Uterus (tissue), 4 donors: ENCODE measurements around the gene NSD2. TPM values are rescaled to one million over a fixed set of nuclear protein-coding genes. Genes with fewer than 3 reads are reported as not detected.

Experiments
- DNase-seq, 2 donors: peaks; one replicate each; pipeline ENCODE4 v3.0.0-alpha.2; 2019 to 2020
- H3K27ac ChIP-seq, 2 donors: fragments of 200-600 bp; sonication (generic); 1 replicate in 1 of 2; 2 replicates in 1 of 2; pipeline ENCODE4 v1.5.1; 2016 to 2018
- H3K27me3 ChIP-seq, 2 donors: fragments of 200-600 bp; sonication (generic); one replicate each; pipeline ENCODE4 v1.5.1; 2018 to 2019; ENCODE audit warnings: control low read depth in 1 of 2
- H3K36me3 ChIP-seq, 2 donors: fragments of 200-600 bp; sonication (generic); one replicate each; pipeline ENCODE4 v1.5.1; 2019; ENCODE audit warnings: control low read depth in 1 of 2
- H3K4me1 ChIP-seq, 2 donors: fragments of 200-600 bp; sonication (generic); one replicate each; pipeline ENCODE4 v1.5.1; 2018 to 2019; ENCODE audit warnings: control low read depth in 1 of 2
- H3K4me3 ChIP-seq, 2 donors: fragments of 200-600 bp; sonication (generic); 1 replicate in 1 of 2; 2 replicates in 1 of 2; pipeline ENCODE4 v1.5.1; 2018 to 2019; ENCODE audit warnings: mild to moderate bottlenecking in 1 of 2
- H3K9me3 ChIP-seq, 2 donors: fragments of 200-600 bp; sonication (generic); one replicate each; pipeline ENCODE4 v1.5.1; 2019; ENCODE audit warnings: control low read depth in 1 of 2
- POLR2A ChIP-seq, 2 donors: fragments of 450-650 bp; IDR thresholded peaks; one replicate each; pipeline ENCODE4 v1.6.1; 2016; ENCODE audit warnings: antibody characterized with exemption in 2 of 2, mild to moderate bottlenecking in 1 of 2, moderate library complexity in 1 of 2
- intact Hi-C: fragments of 100-400 bp; cut with DNase I; formaldehyde crosslinking; loops from one replicate; pipeline ENCODE4 v1.15.1; 2023; ENCODE audit warnings: low total_unique reads
- total RNA-seq, 4 donors: library from RNA; depleted of rRNA in 3 of 4; stranded (reverse); fragments of >200 nt in 3 of 4; gene quantifications; one replicate each; pipeline versions ENCODE4 v1.1.0 to v1.2.4, GENCODE V29; 2014 to 2023
- TF ChIP-seq, protein P1 (sequence below), 4 experiments: fragments of 200-600 bp in 2 of 4; fragments of 450-650 bp in 2 of 4; sonication (generic) in 2 of 4; IDR thresholded peaks; one replicate each; pipeline ENCODE4 v1.5.1; 2016 to 2019; ENCODE audit warnings: antibody characterized with exemption in 4 of 4, mild to moderate bottlenecking in 2 of 4, moderate library complexity in 1 of 4
- donor health status: DM: yes; HTN: yes; CAD: no.

NSD2 gene
- total RNA-seq, 4 donors from 2014 or later: 10.3 to 75.3 (median 49.0) TPM

DNA sequence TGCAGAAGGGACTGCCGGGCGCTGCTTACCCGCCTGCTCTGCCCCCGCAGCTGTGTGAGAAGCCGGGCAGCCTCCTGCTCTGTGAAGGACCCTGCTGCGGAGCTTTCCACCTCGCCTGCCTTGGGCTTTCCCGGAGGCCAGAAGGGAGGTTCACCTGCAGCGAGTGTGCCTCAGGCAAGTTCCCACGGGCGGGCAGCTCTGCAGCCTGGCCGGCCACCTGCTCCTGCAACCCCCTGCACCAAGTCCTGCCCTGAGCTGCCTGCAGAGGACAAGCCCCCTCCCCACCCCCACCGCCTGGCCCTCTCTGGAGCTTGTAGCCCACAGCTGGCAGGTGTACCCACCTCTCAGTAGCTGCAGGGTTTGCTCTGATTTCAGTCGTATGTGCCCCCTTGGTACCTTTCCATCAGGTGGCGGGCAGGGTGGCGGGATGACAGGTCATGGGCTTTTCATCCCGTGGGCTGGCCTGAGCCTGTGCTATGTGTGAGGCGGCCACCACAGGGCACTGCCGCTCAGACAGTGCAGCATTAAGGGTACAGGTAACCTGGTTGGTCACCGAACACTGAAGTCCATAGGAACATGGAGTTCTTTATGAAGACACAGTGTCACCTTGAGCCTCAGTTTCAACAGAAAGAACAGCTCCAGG, 81.0 kb downstream of the NSD2 start:
- no peak for DNase-seq
- intact Hi-C loops: no loop called here
- H3K9me3 ChIP-seq: no peaks in the 10 kb centered on the region
- no peak overlapping the region for H3K4me3 ChIP-seq
- no peak overlapping the region for H3K27ac ChIP-seq
- H3K36me3 ChIP-seq: no peaks in the 10 kb centered on the region
- H3K4me1 ChIP-seq: no peaks in the 10 kb centered on the region
- no peaks in the 10 kb centered on the region for H3K27me3 ChIP-seq
- TF ChIP-seq POLR2A (IDR thresholded peaks at IDR 0.05): no peak

DNA sequence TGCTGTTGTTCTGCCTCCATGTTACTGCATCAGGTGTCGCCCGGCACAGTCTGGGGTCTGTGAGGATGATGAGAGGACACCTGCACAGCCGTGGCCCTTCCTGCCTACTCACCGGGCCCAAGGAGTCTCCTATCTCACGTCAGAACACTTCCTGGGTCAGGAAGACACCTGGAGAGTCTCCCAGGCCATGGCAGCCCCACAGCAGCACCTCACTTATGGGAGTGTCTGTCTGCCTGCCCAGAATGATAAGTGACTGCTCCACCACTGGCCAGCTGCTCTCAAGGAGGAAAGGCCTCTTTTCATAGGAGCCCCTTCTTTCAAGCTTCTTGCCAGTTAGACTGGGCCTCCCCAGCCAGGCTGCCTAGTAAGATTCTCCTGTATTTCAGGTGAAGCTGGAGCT, 81.5 kb downstream of the NSD2 start:
- DNase-seq: no peak
- H3K4me3 ChIP-seq: no peak overlapping the region
- no peaks in the 10 kb centered on the region for H3K27me3 ChIP-seq
- H3K4me1 ChIP-seq: no peaks in the 10 kb centered on the region
- intact Hi-C loops: no loop called here
- no peaks in the 10 kb centered on the region for H3K9me3 ChIP-seq
- no peaks in the 10 kb centered on the region for H3K36me3 ChIP-seq
- no peak overlapping the region for H3K27ac ChIP-seq
- TF ChIP-seq, protein P1, sequence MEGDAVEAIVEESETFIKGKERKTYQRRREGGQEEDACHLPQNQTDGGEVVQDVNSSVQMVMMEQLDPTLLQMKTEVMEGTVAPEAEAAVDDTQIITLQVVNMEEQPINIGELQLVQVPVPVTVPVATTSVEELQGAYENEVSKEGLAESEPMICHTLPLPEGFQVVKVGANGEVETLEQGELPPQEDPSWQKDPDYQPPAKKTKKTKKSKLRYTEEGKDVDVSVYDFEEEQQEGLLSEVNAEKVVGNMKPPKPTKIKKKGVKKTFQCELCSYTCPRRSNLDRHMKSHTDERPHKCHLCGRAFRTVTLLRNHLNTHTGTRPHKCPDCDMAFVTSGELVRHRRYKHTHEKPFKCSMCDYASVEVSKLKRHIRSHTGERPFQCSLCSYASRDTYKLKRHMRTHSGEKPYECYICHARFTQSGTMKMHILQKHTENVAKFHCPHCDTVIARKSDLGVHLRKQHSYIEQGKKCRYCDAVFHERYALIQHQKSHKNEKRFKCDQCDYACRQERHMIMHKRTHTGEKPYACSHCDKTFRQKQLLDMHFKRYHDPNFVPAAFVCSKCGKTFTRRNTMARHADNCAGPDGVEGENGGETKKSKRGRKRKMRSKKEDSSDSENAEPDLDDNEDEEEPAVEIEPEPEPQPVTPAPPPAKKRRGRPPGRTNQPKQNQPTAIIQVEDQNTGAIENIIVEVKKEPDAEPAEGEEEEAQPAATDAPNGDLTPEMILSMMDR (IDR thresholded peaks at IDR 0.05): no peak
- no peak for TF ChIP-seq POLR2A (IDR thresholded peaks at IDR 0.05)

DNA sequence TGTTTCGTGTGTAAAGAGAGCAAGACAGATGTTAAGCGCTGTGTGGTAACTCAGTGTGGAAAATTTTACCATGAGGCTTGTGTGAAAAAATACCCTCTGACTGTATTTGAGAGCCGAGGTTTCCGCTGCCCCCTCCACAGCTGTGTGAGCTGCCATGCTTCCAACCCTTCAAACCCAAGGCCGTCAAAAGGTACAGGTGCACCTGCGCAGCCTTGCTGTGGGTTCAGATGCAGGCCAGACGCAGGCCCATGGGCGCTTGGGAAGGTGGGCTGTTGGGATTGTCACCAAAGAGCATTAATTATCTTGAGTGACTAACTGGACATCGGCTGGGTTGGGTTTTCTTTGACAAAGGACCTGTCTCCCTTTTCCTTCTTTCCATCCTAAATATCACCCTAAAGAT, 82.1 kb downstream of the NSD2 start:
- Histone ChIP-seq H3K4me1 (no peaks in the 10 kb centered on the region), H3K27me3 (no peaks in the 10 kb centered on the region), H3K36me3 (no peaks in the 10 kb centered on the region), H3K4me3 (no peak overlapping the region), H3K9me3 (no peaks in the 10 kb centered on the region), H3K27ac (no peak overlapping the region)
- intact Hi-C loops: no loop called here
- no peak for DNase-seq
- TF ChIP-seq POLR2A (IDR thresholded peaks at IDR 0.05): no peak
- TF ChIP-seq, protein P1 (IDR thresholded peaks at IDR 0.05): no peak

DNA sequence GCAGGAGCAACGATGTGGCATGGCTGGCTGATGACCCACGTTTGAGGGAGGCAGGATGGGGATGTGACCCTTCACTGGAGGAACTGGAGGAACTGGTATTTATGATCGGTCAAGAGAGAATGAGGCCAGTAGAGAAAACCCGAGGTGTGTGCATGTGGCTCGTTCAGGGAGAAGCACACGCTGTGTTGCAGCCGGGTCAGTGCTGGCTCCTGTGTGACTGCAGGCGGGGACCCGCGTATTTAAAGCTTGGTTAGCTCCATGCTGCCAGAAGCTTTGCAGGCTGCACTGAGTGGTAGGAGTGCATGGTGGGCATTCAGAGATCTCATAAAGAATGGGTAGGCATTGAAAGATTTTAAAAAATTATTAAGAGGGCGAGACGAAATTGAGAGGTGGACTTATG, 85.4 kb downstream of the NSD2 start:
- no peak overlapping the region for H3K4me3 ChIP-seq
- TF ChIP-seq, protein P1 (IDR thresholded peaks at IDR 0.05): no peak
- TF ChIP-seq POLR2A (IDR thresholded peaks at IDR 0.05): no peak
- H3K36me3 ChIP-seq: no peaks in the 10 kb centered on the region
- H3K9me3 ChIP-seq: no peaks in the 10 kb centered on the region
- H3K27ac ChIP-seq: no peak overlapping the region
- no peaks in the 10 kb centered on the region for H3K27me3 ChIP-seq
- no peaks in the 10 kb centered on the region for H3K4me1 ChIP-seq
- intact Hi-C loops: no loop called here
- DNase-seq: no peak

DNA sequence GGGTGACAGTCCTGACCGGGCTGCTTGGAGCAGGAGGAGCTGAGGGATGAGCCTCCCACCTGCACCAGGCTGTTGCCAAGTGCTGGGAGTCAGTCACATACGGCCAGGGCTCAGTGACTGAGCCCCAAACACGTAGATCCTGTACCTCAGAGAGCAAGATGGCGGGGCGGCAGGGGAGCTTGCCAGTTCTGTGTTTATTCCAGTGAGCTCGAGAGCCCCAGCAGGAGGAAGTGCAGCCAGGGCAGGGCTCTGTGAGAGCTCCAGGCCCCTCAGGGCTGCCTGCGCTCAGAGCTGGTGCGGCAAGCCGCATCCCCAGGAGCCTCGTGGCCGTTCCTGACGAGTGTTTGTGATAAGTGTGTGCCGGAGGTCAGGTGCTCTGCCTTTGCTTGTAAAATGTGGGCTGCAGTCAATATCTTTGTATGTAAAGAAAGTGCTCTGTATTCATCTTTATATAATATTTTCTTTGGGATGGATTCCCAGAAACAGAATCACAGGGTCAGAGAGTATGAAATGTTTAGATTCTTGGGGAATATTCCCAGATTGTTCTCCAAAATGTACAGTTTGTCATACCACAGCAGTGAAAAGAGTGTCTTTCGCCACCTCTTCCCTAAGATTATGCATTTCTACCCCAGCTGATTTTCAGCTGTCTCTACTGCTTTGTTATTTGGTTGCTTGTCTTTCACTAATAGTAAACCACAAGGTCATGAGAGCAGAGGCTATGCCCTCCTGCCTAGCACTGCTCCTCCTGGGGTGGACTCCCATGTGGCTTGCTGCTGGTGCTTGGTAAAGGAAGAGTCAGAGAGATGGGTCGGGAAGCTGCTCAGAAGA, 87.3 kb downstream of the NSD2 start:
- Histone ChIP-seq H3K27me3 (no peaks in the 10 kb centered on the region), H3K36me3 (no peaks in the 10 kb centered on the region), H3K9me3 (no peaks in the 10 kb centered on the region), H3K27ac (no peak overlapping the region), H3K4me1 (no peaks in the 10 kb centered on the region), H3K4me3 (no peak overlapping the region)
- no peak for DNase-seq
- TF ChIP-seq, protein P1 (IDR thresholded peaks at IDR 0.05): no peak
- no peak for TF ChIP-seq POLR2A (IDR thresholded peaks at IDR 0.05)
- intact Hi-C loops: no loop called here
